ENCODE measurements around the gene MLXIPL.
A peak's percentile ranks its signal among the peaks of the same experiment; 100 is the strongest.

DNA sequence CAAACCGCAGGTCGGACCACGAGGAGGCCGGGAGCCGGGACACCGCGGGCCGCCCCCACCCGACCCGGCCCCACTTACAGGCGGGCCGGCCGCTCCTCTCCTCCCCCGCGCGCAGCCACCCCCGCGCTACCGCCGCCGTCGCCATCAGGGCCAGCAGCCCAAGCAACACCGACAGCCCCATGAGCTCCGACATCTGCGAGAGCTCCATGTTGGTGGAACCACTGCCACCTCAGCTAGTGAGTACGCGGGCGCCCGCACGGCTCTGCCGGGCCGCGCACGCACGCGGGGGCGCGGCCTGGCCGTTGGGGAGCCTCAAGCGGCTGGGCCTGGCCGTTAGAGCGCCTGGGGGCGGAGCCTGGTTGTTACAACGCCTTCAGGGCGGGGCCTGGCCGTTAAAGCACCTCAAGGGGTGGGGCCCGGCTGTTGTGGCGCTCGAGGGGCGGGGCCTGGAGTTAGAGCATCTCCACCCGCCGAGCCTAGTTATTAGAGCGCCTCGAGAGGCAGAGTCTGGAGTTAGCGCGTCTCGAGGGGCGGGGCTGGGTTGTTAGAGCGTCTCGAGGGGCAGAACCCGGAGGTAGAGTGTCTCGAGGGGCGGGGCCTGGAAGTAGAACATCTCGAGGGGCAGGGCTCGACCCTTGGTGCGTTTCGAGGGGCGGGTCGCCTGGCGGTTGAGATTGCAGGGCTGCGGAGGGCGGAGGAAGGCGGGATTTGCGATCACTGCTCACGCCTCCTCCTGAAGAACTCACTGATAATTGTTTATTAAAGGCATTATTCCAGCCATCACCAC, 45.8 kb downstream of the MLXIPL start, which contains the start of gene TBL2:
- TF ChIP-seq, protein P1, sequence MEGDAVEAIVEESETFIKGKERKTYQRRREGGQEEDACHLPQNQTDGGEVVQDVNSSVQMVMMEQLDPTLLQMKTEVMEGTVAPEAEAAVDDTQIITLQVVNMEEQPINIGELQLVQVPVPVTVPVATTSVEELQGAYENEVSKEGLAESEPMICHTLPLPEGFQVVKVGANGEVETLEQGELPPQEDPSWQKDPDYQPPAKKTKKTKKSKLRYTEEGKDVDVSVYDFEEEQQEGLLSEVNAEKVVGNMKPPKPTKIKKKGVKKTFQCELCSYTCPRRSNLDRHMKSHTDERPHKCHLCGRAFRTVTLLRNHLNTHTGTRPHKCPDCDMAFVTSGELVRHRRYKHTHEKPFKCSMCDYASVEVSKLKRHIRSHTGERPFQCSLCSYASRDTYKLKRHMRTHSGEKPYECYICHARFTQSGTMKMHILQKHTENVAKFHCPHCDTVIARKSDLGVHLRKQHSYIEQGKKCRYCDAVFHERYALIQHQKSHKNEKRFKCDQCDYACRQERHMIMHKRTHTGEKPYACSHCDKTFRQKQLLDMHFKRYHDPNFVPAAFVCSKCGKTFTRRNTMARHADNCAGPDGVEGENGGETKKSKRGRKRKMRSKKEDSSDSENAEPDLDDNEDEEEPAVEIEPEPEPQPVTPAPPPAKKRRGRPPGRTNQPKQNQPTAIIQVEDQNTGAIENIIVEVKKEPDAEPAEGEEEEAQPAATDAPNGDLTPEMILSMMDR (conservative IDR thresholded peaks at IDR 0.05; ENCODE audit: low read length) = 0 out of 2 replicates have a peak, but pooled peaks have one; percentile 25
- TF ChIP-seq EZH2phosphoT487 (IDR thresholded peaks at IDR 0.05; ENCODE audit: borderline replicate concordance, low read depth, low read length) = no peak
